WTC11 (cell line): ENCODE results near the gene KCNJ8. TPM values are rescaled to one million over a fixed set of nuclear protein-coding genes. Genes with fewer than 3 reads are reported as not detected.

Experiments used
- ATAC-seq: fragments of 200-7000 bp; cut with Tn5 transposase; 2 replicates; pipeline ENCODE4 v1.10.0; 2021; ENCODE audit warnings: mild to moderate bottlenecking, moderate library complexity
- CTCF ChIA-PET: fragments of 300-600 bp; sonication (Branson Sonifier 250); formaldehyde crosslinking; loops from one replicate; lab custom pipeline; 2021; ENCODE audit warnings: antibody characterized with exemption; lab: Charles Lee
- POLR2A ChIA-PET: fragments of 350-600 bp; sonication (Branson Sonifier 250); formaldehyde crosslinking; loops from one replicate; lab custom pipeline; 2021; ENCODE audit warnings: antibody characterized with exemption; lab: Charles Lee
- DNase-seq: peaks from one replicate; pipeline ENCODE4 v3.0.0; 2021; ENCODE audit warnings: low spot score
- H3K27ac Mint-ChIP-seq: 2 replicates; pipeline ENCODE4 v1.8.0; 2021; ENCODE audit warnings: mixed read lengths
- H3K27me3 Mint-ChIP-seq: 2 replicates; pipeline ENCODE4 v1.8.0; 2021; ENCODE audit warnings: low read depth, mild to moderate bottlenecking, moderate library complexity, mixed read lengths
- H3K36me3 Mint-ChIP-seq: 2 replicates; pipeline ENCODE4 v1.8.0; 2021; ENCODE audit warnings: mixed read lengths
- H3K4me1 Mint-ChIP-seq: 2 replicates; pipeline ENCODE4 v1.8.0; 2022; ENCODE audit warnings: mixed read lengths
- H3K4me3 Mint-ChIP-seq: 2 replicates; pipeline ENCODE4 v1.8.0; 2021; ENCODE audit warnings: mild to moderate bottlenecking, moderate library complexity, mixed read lengths
- H3K9me3 Mint-ChIP-seq: 2 replicates; pipeline ENCODE4 v1.8.0; 2021; ENCODE audit warnings: mixed read lengths
- ATF1 ChIP-seq: sonication (generic); formaldehyde crosslinking; IDR thresholded peaks from 2 replicates; pipeline ENCODE4 v1.8.1; 2023; ENCODE audit warnings: mild to moderate bottlenecking, moderate library complexity, missing genetic modification reagents
- CTCF ChIP-seq: fragments of 200-600 bp; IDR thresholded peaks from 2 replicates; pipeline ENCODE4 v1.8.0; 2022; ENCODE audit warnings: antibody characterized with exemption
- E2F5 ChIP-seq: sonication (generic); formaldehyde crosslinking; IDR thresholded peaks from 2 replicates; pipeline ENCODE4 v1.8.1; 2022; ENCODE audit warnings: mild to moderate bottlenecking, moderate library complexity, missing genetic modification reagents
- GABPB1 ChIP-seq: sonication (generic); formaldehyde crosslinking; IDR thresholded peaks from 2 replicates; pipeline ENCODE4 v1.8.1; 2023; ENCODE audit warnings: mild to moderate bottlenecking, missing genetic modification reagents
- HMGXB4 ChIP-seq: sonication (generic); formaldehyde crosslinking; IDR thresholded peaks from 2 replicates; pipeline ENCODE4 v1.8.1; 2023; ENCODE audit warnings: mild to moderate bottlenecking, moderate library complexity, missing genetic modification reagents
- IRF1 ChIP-seq: sonication (generic); formaldehyde crosslinking; IDR thresholded peaks from 2 replicates; pipeline ENCODE4 v1.8.0; 2023; ENCODE audit warnings: missing genetic modification reagents
- NFE2L1 ChIP-seq: sonication (generic); formaldehyde crosslinking; IDR thresholded peaks from 2 replicates; pipeline ENCODE4 v1.8.1; 2023; ENCODE audit warnings: missing genetic modification reagents
- NR2C2 ChIP-seq: sonication (generic); formaldehyde crosslinking; IDR thresholded peaks from 2 replicates; pipeline ENCODE4 v1.8.0; 2022; ENCODE audit warnings: mild to moderate bottlenecking, missing genetic modification reagents
- NR3C1 ChIP-seq: sonication (generic); formaldehyde crosslinking; conservative IDR thresholded peaks from 2 replicates; pipeline ENCODE4 v1.8.1; 2023; ENCODE audit warnings: low read depth, mild to moderate bottlenecking, missing genetic modification reagents
- RELA ChIP-seq: sonication (generic); formaldehyde crosslinking; IDR thresholded peaks from 2 replicates; pipeline ENCODE4 v1.8.1; 2022; ENCODE audit warnings: missing genetic modification reagents, mild to moderate bottlenecking, borderline replicate concordance
- RORB ChIP-seq: fragments of 250-450 bp; sonication (Bioruptor Pico); IDR thresholded peaks from 2 replicates; pipeline ENCODE4 v1.9.0; 2021; ENCODE audit warnings: mild to moderate bottlenecking
- SMAD3 ChIP-seq: sonication (generic); formaldehyde crosslinking; IDR thresholded peaks from 2 replicates; pipeline ENCODE4 v1.8.0; 2022; ENCODE audit warnings: missing genetic modification reagents, mild to moderate bottlenecking, borderline replicate concordance
- SOX15 ChIP-seq: fragments of 250-450 bp; sonication (Bioruptor Pico); IDR thresholded peaks from 2 replicates; pipeline ENCODE4 v1.9.0; 2021; ENCODE audit warnings: mild to moderate bottlenecking
- STAT6 ChIP-seq: sonication (generic); formaldehyde crosslinking; conservative IDR thresholded peaks from 2 replicates; pipeline ENCODE4 v1.8.1; 2023; ENCODE audit warnings: mild to moderate bottlenecking, low read depth, missing genetic modification reagents, moderate library complexity
- ZBTB21 ChIP-seq: sonication (generic); formaldehyde crosslinking; IDR thresholded peaks from 2 replicates; pipeline ENCODE4 v1.8.1; 2023; ENCODE audit warnings: mild to moderate bottlenecking, missing genetic modification reagents, borderline replicate concordance
- ZNF317 ChIP-seq: sonication (generic); formaldehyde crosslinking; IDR thresholded peaks from 2 replicates; pipeline ENCODE4 v1.8.1; 2023; ENCODE audit warnings: low read depth, mild to moderate bottlenecking, moderate library complexity, missing genetic modification reagents, borderline replicate concordance
- ZNF396 ChIP-seq: fragments of 250-450 bp; sonication (Bioruptor Pico); IDR thresholded peaks from 2 replicates; pipeline ENCODE4 v1.8.0; 2021; ENCODE audit warnings: mild to moderate bottlenecking, moderate library complexity, borderline replicate concordance
- ZNF416 ChIP-seq: fragments of 250-450 bp; sonication (Bioruptor Pico); IDR thresholded peaks from 2 replicates; pipeline ENCODE4 v1.9.0; 2021; ENCODE audit warnings: mild to moderate bottlenecking, inconsistent platforms
- ZNF532 ChIP-seq: fragments of 250-450 bp; sonication (Bioruptor Pico); IDR thresholded peaks from 2 replicates; pipeline ENCODE4 v1.9.0; 2021; ENCODE audit warnings: mild to moderate bottlenecking, borderline replicate concordance
- ZSCAN18 ChIP-seq: fragments of 250-450 bp; sonication (Bioruptor Pico); IDR thresholded peaks from 2 replicates; pipeline ENCODE4 v2.1.2; 2022; ENCODE audit warnings: mild to moderate bottlenecking, moderate library complexity
- total RNA-seq: library from RNA; stranded (reverse); gene quantifications from 3 replicates; pipeline ENCODE4 v1.2.3, GENCODE V29; 2021

Gene KCNJ8
- total RNA-seq, 1 experiment from 2014 or later = 1.4 TPM

GRCh38 chr12:21764065-21764464 lies 10.4 kb downstream of the KCNJ8 start:
- CTCF ChIA-PET = interaction anchor here (0.9 to 1.6 kb wide), 2 partner anchors 11 to 66 kb away, joined by 3 to 6 read pairs; partner anchors contain the start of gene KCNJ8
- Mint-ChIP-seq H3K9me3 (peaks cover 4% of the 10 kb centered on the region; the same call in 1 of the 2 replicates), H3K27me3 (no peaks in the 10 kb centered on the region), H3K4me3 (no peak overlapping the region), H3K36me3 (no peaks in the 10 kb centered on the region)
- DNase-seq (no peak), ATAC-seq (no peak)
- POLR2A ChIA-PET = no interaction called here
- TF ChIP-seq ZNF396 (CRISPR knock-in tag) = no peak
- no peak for TF ChIP-seq HMGXB4 (CRISPR knock-in tag)
- no peak for TF ChIP-seq GABPB1
- no peak for TF ChIP-seq SOX15 (CRISPR knock-in tag)
- TF ChIP-seq ZNF416 (CRISPR knock-in tag) = no peak
- no peak for TF ChIP-seq ATF1
- no peak for TF ChIP-seq IRF1
- TF ChIP-seq RELA = no peak
- TF ChIP-seq ZNF317 = no peak
- no peak for TF ChIP-seq ZBTB21 (CRISPR knock-in tag)
- TF ChIP-seq SMAD3 = no peak
- TF ChIP-seq RORB (CRISPR knock-in tag) = no peak
- no peak for TF ChIP-seq E2F5 (CRISPR knock-in tag)
- TF ChIP-seq, all 79 proteins: peak for 0
- H3K4me1 Mint-ChIP-seq = no peaks in the 10 kb centered on the region
- H3K27ac Mint-ChIP-seq = no peak overlapping the region

- H3K4me1 Mint-ChIP-seq = no peaks in the 10 kb centered on the region
- no peaks in the 10 kb centered on the region for H3K27me3 Mint-ChIP-seq
- POLR2A ChIA-PET = no interaction called here
- H3K27ac Mint-ChIP-seq = no peak overlapping the region
- no peaks in the 10 kb centered on the region for H3K36me3 Mint-ChIP-seq
- DNase-seq (no peak), ATAC-seq (no peak)
- CTCF ChIA-PET = interaction anchor here (0.9 to 1.6 kb wide), 2 partner anchors 11 to 66 kb away, joined by 3 to 6 read pairs; partner anchors contain the start of gene KCNJ8
- TF ChIP-seq CTCF (no peak), ZNF532 (CRISPR knock-in tag) (no peak), NR3C1 (CRISPR knock-in tag) (no peak), STAT6 (CRISPR knock-in tag) (no peak), NR2C2 (no peak), ZSCAN18 (CRISPR knock-in tag) (no peak), NFE2L1 (CRISPR knock-in tag) (no peak)
- no peak overlapping the region for H3K4me3 Mint-ChIP-seq
- peaks cover 4% of the 10 kb centered on the region; the same call in 1 of the 2 replicates for H3K9me3 Mint-ChIP-seq
Observed at GRCh38 chr12:21763531-21763930, 11.0 kb downstream of the KCNJ8 start.
